T-helper 1 cell (primary cell): ENCODE data around the gene SLC27A5.
"Not testable (repeated sequence)": the region's sequence is repeated elsewhere in the genome, so short reads cannot be mapped to it uniquely, and the experiment has no call there.

Experiments
- DNase-seq, 5 donors: peaks; one replicate each; pipeline ENCODE4 v3.0.0-alpha.2; 2012 to 2020

SLC27A5 gene

DNA sequence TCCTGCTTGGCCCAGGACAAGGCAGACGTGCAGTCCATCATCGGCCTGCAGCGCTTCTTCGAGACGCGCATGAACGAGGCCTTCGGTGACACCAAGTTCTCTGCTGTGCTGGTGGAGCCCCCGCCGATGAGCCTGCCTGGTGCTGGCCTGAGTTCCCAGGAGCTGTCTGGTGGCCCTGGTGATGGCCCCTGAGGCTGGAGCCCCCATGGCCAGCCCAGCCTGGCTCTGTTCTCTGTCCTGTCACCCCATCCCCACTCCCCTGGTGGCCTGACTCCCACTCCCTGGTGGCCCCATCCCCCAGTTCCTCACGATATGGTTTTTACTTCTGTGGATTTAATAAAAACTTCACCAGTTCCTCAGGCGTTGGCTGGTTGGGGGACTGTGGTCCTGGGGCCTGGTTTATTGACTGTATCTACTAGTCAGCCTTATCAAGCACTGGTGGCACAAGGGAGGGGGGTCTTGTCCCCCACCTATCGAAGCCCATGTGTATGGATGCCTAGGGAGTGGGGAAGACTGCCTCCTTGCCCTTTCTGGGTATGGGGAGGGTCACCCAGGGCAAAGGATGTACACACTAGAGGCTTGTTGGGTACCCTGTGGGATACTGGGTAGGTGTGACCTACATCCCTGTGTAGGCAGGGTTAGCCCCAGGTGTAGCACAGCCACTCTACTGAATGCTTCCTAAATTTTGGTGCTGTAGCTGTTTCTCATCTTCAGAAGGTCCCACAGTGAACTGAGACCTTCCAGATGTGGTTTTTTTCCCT lies 38.8 kb upstream of the SLC27A5 start:
- no peak for DNase-seq

DNA sequence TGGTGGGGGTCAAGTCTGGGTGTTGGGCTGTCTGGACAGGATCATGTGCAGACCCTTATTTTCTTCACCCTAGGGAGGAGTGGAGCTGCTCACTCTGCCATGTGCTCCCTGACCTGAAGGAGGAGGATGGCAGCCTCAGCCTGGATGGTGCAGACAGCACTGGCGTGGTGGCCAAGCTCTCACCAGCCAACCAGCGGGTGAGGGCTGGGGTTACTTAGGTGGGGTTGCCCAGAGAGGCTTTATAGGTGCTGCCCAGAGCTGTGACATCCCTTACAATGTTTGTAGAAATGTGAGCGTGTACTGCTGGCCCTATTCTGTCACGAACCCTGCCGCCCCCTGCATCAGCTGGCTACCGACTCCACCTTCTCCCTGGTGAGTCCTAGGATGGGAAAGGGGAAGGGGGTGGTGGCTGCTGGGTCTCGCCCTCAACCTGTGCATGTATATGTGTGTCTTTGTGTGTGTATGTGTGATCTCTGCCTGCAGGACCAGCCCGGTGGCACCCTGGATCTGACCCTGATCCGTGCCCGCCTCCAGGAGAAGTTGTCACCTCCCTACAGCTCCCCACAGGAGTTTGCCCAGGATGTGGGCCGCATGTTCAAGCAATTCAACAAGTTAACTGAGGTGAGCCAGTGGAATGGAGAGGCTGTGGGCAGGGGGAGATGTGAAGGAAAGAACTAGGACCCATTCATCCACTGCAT lies 38.0 kb upstream of the SLC27A5 start:
- no peak for DNase-seq

DNA sequence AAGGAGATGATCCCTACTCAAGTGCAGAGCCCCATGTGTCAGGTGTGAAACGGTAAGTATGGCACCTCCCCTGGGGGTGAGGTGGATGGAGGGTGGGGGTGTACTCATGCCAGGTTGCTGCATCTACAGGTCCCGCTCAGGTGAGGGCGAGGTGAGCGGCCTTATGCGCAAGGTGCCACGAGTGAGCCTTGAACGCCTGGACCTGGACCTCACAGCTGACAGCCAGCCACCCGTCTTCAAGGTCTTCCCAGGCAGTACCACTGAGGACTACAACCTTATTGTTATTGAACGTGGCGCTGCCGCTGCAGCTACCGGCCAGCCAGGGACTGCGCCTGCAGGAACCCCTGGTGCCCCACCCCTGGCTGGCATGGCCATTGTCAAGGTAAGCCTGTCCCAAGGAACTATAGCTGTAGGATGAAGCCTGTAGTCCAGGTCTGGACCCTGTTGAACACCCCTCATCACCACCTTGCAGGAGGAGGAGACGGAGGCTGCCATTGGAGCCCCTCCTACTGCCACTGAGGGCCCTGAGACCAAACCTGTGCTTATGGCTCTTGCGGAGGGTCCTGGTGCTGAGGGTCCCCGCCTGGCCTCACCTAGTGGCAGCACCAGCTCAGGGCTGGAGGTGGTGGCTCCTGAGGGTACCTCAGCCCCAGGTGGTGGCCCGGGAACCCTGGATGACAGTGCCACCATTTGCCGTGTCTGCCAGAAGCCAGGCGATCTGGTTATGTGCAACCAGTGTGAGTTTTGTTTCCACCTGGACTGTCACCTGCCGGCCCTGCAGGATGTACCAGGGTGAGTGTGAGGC lies 37.3 kb upstream of the SLC27A5 start:
- DNase-seq, result no peak

DNA sequence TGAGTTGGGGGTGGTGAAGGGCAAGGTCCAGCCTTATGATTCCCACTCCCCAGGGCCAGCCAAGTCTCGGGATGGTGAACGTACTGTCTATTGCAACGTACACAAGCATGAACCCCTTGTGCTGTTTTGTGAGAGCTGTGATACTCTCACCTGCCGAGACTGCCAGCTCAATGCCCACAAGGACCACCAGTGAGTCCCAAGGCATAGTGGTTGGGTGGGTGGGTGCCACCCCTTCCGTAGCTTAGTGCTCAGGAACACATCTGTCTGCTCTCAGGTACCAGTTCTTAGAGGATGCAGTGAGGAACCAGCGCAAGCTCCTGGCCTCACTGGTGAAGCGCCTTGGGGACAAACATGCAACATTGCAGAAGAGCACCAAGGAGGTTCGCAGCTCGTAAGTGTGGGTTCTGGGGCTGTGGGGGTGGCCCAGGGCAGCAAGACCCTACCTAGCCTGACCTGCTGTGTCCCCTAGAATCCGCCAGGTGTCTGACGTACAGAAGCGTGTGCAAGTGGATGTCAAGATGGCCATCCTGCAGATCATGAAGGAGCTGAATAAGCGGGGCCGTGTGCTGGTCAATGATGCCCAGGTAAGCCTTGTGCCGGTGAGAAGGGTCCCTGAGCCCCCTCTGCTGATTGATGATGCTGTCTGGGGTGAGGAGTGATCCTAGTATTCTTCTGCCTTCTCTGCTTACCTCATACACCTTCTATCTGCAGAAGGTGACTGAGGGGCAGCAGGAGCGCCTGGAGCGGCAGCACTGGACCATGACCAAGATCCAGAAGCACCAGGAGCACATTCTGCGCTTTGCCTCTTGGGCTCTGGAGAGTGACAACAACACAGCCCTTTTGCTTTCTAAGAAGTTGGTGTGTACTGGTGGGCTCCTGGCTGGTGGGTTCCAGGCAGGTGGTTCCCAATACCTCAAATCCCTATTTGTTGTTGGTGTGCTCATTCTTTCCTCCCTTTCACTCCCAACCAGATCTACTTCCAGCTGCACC lies 35.8 kb upstream of the SLC27A5 start:
- no peak for DNase-seq

DNA sequence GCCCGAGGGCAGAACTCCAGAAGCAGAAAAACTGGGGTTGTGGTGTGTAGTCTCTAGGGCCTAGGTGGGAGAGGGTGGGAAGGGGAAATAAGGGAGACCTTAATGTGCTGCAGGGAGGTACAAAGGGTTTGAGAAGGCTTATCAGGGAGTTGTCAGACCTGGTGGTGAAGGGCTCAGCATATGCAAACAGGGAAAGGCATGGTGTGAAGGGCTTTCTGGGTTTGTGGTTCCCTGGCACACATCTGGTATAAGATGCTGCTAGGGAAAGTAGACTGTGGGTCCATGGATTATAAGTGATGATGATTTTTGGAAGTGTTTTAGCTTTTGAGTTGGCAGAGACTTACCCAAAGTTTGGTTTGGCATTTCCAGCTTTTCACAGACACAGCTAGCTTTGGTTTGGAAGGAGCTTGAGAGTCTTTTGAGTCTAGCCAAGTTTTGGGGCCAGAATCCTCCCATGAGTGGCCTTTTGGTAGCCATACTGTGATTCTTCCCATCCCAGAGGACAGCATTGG lies 34.3 kb upstream of the SLC27A5 start:
- no peak for DNase-seq

DNA sequence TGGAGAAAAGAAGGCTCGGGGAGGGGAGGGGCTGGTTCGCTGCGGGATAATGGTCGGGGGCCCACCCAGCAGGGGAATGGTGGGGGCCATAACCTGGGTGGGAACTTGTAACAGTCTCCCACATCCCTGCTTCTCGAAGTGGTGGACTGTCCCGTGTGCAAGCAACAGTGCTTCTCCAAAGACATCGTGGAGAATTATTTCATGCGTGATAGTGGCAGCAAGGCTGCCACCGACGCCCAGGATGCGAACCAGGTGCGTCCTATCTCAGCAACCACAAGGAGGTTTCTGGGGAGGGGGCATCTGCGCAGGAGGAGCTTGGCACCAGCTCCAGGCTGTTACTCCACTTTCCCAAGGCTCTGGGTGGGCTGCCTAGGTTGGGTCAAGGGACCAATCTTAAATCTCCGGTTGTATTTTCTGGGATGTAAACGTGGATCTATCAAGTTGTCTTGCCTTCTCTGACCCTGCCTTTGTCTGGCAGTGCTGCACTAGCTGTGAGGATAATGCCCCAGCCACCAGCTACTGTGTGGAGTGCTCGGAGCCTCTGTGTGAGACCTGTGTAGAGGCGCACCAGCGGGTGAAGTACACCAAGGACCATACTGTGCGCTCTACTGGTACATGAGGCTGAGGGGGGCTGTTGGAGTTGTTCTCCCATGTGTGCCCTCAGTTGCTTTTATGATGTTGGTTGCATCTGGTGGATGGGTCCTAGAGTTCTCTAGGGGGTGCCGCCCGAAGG lies 33.7 kb upstream of the SLC27A5 start:
- DNase-seq, result no peak

DNA sequence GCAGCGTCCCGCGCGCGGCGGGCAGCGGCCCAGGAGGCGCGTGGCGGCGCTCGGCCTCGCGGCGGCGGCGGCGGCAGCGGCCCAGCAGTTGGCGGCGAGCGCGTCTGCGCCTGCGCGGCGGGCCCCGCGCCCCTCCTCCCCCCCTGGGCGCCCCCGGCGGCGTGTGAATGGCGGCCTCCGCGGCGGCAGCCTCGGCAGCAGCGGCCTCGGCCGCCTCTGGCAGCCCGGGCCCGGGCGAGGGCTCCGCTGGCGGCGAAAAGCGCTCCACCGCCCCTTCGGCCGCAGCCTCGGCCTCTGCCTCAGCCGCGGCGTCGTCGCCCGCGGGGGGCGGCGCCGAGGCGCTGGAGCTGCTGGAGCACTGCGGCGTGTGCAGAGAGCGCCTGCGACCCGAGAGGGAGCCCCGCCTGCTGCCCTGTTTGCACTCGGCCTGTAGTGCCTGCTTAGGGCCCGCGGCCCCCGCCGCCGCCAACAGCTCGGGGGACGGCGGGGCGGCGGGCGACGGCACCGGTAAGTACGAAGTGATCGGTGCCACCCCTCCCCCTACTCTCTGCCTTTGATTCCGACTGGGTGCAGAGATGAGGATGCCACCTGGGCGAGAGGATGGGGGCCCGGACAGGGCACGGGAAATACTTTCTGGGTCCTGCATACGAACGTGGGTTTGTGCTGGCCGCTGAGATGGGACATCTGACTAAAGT lies 32.9 kb upstream of the SLC27A5 start:
- DNase-seq, result peak in 3 of 5 donors; percentile 66 to 83 (median 74)

DNA sequence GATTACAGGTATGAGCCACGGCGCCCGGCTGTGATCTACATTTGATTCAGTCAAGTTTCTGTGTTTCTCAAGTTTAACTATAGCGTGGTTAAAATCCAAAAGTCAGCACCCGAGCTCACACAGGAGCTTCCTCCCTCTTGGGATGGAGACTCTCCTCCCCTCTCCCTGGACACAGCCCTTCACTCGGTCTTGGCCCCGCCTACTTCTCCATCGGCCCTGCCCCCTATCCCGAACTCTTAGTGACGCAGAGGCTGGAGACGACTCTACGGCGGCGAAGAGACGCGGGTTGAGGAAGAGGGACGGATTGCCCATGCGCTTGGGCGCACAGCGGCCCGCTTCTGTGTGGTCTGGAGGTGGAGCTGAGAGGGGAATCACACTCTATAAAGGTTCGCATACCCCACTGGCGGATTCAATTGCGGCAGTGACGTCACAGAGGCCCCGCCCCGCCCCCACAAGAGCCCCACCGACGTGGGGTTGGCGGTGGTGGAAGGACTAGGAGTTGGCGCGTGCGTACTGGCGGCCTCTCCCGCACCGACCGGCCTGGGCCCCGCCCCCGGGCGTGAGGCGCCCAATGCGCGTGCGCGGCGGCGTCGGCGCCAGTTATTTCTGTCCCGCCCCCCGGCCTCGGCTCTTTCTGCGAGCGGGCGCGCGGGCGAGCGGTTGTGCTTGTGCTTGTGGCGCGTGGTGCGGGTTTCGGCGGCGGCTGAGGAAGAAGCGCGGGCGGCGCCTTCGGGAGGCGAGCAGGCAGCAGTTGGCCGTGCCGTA lies 32.2 kb upstream of the SLC27A5 start, which contains the start of gene TRIM28:
TRIM28 (plus strand) TSS at position 239 of the 765 bp plus-strand sequence. CDS start 694 bp downstream, outside the sequence.
- peak; percentile 99 to 100 (median 100) for DNase-seq

DNA sequence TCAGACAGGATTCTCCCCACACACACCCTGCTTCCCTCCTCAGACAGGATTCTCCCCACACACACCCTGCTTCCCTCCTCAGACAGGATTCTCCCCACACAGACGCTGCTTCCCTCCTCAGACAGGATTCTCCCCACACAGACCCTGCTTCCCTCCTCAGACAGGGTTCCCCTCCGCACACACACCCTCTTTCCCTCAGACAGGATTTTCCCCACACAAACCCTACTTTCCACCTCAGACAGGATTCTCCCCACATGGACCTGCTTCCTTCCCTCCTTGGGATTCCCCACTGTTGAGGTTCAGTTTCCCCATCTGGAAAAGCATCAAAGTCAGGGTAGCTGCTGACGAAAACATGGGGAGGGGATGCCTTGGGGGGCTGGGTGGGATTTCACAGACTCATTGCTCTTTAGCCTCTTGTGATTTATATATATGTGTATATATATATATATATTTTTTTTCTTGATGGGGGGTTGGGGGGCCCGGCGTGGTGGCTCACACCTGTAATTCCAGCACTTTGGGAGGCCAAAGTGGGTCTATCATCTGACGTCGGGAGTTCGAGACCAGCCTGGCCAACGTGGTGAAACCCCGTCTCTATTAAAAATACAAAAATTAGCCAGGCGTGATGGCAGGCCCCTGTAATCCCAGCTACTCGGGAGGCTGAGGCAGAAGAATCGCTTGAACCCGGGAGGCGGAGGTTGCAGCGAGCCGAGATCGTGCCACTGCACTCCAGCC lies 31.0 kb upstream of the SLC27A5 start:
- not testable (repeated sequence) for DNase-seq

DNA sequence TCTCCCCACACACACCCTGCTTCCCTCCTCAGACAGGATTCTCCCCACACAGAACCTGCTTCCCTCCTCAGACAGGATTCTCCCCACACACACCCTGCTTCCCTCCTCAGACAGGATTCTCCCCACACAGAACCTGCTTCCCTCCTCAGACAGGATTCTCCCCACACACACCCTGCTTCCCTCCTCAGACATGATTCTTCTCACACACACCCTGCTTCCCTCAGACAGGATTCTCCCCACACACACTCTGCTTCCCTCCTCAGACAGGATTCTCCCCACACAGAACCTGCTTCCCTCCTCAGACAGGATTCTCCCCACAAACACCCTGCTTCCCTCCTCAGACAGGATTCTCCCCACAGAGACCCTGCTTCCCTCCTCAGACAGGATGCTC lies 27.4 kb upstream of the SLC27A5 start:
- not testable (repeated sequence) for DNase-seq

DNA sequence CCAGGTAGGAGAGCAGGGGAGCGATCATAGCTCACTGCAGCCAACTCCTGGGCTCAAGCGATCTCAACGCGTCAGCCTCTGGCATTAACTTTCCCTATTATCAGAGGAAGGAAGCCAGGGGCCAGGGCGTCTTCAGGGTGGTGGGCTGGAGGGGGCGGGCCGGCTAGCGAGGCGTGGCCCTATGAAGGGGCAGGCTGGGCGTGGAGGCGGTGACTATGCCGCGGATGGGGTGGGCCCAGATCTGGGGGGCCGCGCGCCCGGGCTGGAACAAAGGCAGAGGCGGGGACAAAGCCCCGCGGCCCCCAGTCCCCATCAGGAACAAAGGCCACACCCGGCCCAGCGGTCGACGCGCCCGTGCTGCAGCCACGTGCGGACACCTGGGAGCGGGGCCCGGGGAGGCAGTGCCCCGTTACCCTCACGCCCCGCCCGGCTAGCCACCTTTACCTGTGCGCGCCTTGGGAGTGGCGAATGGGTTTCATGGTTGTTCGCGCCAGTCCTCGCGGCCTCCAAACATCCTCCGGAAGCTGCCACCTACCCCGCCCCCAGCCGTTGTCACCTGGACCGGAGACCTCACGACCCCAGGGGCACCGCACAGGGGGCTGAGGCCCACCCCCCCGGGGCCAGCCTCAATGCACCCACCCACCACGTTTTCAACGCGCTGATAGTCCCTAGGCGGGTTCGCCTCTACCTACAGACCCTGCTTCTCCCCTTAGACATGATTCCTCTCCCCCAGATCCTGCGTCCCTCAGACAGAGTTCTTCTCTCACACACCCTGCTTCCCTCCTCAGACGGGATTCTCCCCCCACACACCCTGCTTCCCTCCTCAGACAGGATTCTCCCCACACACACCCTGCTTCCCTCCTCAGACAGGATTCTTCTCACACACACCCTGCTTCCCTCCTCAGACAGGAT lies 26.7 kb upstream of the SLC27A5 start:
- DNase-seq, result peak in 1 of 5 donors; percentile 49

DNA sequence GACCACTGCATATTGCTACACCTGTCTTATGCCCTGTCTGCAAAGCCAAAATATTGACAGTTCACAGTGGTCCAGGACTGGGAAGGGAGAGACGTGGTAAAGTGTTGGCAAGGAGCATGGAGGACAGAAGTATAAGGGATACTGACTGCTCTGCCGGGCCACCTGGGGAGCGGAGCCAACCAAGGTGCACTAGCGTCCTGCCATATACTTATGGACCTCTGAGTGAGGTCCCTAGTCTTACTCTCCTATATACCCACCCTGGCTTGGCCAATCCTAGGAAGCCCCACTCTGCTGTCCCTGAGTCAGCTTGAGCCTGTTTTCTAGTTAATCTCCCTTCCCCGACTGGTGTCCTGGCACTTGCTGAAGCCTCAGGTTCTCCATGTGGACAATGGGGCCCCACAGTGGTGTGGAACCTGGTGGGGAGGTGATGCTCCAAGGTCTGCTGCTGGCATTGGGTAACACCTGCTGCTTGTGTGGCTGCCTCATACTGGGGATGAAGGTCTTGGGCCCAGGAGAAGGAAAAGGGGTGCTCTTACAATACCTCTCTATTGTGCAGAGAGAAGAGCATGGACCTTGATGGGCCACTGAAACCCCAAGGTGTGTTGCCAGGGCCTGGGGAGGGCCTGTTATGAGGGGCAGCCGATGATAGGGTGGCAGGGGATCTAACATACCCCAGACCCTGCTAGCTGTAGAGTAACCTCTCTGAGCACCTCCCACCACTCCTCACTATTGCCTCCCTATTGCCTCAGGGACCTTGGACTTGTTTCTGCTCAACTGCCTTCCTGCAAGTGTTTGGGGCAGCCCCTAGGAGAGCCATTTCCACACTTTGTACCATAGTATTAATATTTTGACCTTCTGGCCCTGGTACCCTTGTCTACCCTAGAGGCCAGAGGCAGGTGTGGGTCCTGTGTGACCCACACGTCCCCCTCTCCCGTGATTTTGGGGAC lies 25.3 kb upstream of the SLC27A5 start:
- DNase-seq, result no peak

DNA sequence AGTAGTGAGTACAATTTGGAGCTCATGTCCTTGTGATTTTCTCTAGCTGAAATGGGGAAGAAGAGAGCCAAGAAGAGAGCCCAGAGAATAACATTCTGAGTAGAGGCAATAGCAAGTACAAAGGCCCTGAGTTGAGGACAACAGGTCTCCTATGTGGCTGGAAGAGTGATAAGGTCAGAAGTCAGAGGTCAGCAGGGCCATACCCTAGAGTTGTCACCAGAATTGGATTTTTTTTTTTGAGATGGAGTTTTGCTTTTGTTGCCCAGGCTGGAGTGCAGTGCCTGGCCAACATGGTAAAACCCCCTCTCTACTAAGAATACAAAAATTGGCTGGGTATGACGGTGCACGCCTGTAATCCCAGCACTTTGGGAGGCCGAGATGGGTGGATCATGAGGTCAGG lies 24.1 kb upstream of the SLC27A5 start:
- no peak for DNase-seq

DNA sequence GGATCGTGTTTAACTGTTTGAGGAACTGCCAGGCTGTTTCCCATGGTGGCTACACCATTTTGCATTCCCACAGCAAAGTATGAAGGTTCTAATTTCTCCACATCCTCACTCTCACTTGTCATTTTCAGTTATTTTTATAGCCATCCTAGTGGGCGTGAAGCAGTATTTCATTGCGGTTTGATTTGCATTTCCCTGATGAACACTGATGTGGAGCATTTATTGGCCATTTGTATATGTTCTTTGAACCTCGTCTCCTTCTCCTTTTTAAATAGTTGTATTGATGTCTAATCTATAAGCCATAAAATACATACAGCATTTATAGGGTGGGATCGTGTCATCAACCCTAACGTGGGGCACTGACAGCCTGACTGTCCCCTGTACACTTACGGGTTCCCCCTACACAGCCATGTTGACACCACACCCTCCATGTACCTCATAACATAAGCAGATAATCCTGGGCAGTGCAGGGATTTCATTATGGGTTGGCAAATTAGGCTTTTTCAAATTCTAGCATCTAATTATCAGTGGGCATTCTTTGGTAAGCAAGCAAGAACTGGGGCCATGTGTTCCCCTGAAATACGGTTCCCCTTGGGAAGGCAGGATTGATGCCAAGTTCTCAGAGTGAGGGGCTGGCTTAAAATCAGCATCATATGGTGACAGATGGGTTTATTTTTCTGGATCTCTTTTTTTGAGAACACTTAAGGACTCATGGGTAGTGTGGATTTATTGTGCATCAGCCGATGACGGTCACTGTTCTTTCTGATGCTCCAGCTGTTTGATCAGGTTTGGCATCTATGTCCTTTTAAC lies 19.4 kb upstream of the SLC27A5 start:
- DNase-seq, result no peak

DNA sequence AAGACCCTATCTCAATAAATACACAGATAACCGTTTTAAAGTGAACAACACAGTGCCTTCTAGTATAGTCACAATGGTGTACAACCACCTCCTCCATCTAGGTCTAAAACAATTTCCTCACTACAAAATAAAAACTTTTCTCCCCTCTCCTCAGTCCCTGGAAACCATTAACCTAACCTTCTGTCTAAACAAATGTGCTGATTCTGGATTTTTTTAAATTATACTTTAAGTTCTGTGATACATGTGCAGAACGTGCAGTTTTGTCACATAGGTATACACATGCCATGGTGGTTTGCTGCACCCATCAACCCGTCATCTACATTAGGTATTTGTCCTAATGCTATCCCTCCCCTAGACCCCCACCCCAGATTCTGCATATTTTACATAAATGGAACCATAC lies 17.6 kb upstream of the SLC27A5 start:
- DNase-seq, result no peak

DNA sequence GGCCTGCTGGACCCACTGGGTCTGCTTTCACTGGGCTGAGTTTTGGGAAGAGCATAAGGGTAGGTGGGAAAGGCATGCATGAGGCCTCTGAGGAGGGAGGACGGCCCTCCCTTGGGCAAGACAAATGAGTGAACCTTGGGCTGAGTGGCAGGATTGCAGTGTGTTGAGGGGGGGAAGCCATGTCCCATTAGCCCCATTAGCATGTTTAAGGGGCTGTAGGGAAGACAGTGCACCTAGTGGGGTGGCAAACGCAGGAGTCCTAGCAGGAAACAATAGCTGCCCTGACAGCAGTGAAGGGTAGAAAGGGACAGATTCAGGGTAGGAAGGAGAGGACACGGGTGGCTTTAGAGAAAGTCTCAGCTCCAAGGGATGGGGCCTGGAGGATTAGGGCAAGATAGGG lies 10.9 kb upstream of the SLC27A5 start:
- DNase-seq, result no peak
